Breast epithelium (tissue), 3 donors: ENCODE measurements around the gene NOL9.

ENCODE experiments used
- POLR2A ChIP-seq: fragments of 450-650 bp; IDR thresholded peaks from one replicate; pipeline ENCODE4 v1.6.1; 2016; ENCODE audit warnings: antibody characterized with exemption, mild to moderate bottlenecking, moderate library complexity
- TF ChIP-seq, protein P1 (sequence below), 3 donors: fragments of 450-650 bp; IDR thresholded peaks; one replicate each; pipeline ENCODE4 v1.5.1; 2016 to 2017; ENCODE audit warnings: antibody characterized with exemption in 3 of 3, mild to moderate bottlenecking in 3 of 3, moderate library complexity in 3 of 3

DNA sequence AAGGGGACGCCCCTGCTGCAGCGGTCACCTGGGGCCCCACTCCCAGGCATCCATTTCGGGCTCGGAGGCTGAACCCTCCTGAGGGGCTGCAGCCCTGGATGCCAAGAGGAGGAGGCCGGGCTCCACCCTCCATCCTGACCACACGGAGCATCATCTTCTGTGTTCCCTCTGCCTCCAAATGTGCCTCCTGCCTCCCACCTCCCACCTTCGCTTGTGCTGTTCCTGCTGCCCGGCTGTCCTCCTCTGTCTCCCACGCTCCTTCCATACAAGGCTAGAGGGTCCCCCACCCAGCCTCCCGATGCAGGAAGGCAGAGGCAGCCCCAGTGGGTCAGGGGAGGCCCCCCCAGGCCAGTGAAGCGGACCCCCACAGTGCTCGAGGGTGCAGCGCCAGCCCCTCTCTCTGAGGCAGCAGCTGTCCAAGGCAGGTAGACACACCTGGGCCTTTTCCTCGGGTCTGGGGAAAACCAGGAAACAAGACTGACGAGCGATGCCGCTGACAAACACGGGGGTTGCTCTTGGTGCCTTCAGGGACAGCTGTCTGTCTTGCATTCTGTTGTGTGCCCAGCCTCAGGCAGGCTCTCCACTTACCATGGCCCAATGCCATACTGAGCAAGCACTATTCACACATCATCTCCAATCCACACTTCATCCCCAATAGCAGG, 46.0 kb downstream of the NOL9 start:
- TF ChIP-seq, protein P1, sequence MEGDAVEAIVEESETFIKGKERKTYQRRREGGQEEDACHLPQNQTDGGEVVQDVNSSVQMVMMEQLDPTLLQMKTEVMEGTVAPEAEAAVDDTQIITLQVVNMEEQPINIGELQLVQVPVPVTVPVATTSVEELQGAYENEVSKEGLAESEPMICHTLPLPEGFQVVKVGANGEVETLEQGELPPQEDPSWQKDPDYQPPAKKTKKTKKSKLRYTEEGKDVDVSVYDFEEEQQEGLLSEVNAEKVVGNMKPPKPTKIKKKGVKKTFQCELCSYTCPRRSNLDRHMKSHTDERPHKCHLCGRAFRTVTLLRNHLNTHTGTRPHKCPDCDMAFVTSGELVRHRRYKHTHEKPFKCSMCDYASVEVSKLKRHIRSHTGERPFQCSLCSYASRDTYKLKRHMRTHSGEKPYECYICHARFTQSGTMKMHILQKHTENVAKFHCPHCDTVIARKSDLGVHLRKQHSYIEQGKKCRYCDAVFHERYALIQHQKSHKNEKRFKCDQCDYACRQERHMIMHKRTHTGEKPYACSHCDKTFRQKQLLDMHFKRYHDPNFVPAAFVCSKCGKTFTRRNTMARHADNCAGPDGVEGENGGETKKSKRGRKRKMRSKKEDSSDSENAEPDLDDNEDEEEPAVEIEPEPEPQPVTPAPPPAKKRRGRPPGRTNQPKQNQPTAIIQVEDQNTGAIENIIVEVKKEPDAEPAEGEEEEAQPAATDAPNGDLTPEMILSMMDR (IDR thresholded peaks at IDR 0.05): no peak
- no peak for TF ChIP-seq POLR2A
